T follicular helper cell (primary cell): ENCODE data around the gene GPR39.
"Not testable (repeated sequence)": the region's sequence is repeated elsewhere in the genome, so short reads cannot be mapped to it uniquely, and the experiment has no call there.

Experiments used
- DNase-seq: peaks from one replicate; pipeline ENCODE4 v3.0.0-alpha.2; 2020; ENCODE audit warnings: low read depth
- total RNA-seq, 2 experiments: gene quantifications; one replicate each; lab custom pipeline; 2026; lab: John Stamatoyannopoulos, UW

Gene GPR39
- 0 reads per million in 2 experiments for total RNA-seq

- DNase-seq, result no peak
Observed at GRCh38 chr2:132416723-132417395, at the start of gene GPR39. Gene GPR39 (plus strand): TSS chr2:132416805.

GRCh38 chr2:132368191-132368590, 48.4 kb upstream of the GPR39 start:
- DNase-seq, result no peak

GRCh38 chr2:132372276-132372675, 44.3 kb upstream of the GPR39 start:
- DNase-seq, result no peak

- DNase-seq, result no peak
Observed at GRCh38 chr2:132373391-132374135, 43.0 kb upstream of the GPR39 start.

- no peak for DNase-seq
Observed at GRCh38 chr2:132374151-132374550, 42.5 kb upstream of the GPR39 start.

- no peak for DNase-seq
Observed at GRCh38 chr2:132374551-132374950, 42.1 kb upstream of the GPR39 start.

GRCh38 chr2:132374961-132375360, 41.6 kb upstream of the GPR39 start:
- no peak for DNase-seq

GRCh38 chr2:132381376-132381775, 35.2 kb upstream of the GPR39 start:
- no peak for DNase-seq

GRCh38 chr2:132383956-132384355, 32.6 kb upstream of the GPR39 start:
- DNase-seq, result no peak

GRCh38 chr2:132384491-132385151, 32.0 kb upstream of the GPR39 start:
- no peak for DNase-seq

GRCh38 chr2:132387126-132387525, 29.5 kb upstream of the GPR39 start:
- DNase-seq, result no peak

- no peak for DNase-seq
Observed at GRCh38 chr2:132390076-132390475, 26.5 kb upstream of the GPR39 start.

GRCh38 chr2:132391378-132391777, 25.2 kb upstream of the GPR39 start:
- DNase-seq, result no peak

- DNase-seq, result no peak
Observed at GRCh38 chr2:132392221-132392620, 24.4 kb upstream of the GPR39 start.

GRCh38 chr2:132392879-132393278, 23.7 kb upstream of the GPR39 start:
- no peak for DNase-seq

GRCh38 chr2:132397042-132397441, 19.6 kb upstream of the GPR39 start:
- DNase-seq, result not testable (repeated sequence)

DNA sequence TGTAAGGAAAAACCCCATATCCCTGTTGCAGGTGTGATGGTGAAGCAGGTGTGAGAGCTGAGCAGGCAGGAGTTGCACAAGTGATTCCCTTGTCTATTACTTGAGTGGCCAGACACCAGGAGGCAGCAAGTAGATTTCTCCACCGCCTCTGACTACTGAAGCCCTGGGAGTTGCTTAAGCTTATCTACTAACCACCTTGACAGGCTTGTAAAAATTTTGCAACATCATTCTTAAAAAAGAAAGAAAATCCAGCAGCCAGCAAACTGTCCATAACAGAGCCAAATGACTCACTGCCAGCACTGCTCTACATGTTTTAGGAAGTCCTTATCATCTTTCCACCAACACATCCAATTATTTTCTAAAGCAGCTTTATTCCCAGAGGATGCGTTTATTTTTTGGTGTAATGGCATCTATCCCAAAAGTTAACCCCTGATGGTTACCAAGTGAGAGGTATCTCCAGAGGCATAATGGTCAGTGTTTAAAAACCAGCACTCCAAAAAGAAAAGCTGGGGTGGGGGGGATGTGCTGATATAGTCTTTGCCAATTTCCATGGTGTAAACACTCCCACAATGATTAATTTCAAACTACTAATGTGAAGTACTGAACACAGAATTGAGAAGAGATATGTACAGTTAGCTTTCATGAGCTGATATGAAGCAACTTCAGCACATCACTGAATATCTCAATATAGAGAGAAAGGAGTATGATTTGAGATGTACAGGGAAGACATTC, 16.3 kb upstream of the GPR39 start:
- no peak for DNase-seq

- no peak for DNase-seq
Observed at GRCh38 chr2:132400901-132401240, 15.7 kb upstream of the GPR39 start.

DNA sequence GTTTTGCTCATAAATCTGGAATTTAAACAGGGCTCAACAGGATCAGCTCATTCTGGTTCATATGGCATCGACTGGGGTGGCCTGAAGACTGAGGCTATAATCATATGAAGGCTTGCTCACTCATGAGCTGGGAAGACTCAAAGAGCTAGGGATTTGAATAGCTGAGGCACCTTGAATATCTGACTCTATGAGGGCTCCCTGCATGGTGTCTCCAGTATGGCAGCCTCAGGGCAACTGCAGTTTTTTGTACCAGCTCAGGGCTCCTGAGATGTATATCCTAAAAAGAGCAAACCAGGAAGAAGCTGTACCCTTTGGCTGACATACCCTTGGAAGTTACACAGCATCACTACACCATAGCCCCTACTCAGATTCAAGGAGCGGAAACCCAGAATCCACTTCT, 15.3 kb upstream of the GPR39 start:
- DNase-seq, result no peak

DNA sequence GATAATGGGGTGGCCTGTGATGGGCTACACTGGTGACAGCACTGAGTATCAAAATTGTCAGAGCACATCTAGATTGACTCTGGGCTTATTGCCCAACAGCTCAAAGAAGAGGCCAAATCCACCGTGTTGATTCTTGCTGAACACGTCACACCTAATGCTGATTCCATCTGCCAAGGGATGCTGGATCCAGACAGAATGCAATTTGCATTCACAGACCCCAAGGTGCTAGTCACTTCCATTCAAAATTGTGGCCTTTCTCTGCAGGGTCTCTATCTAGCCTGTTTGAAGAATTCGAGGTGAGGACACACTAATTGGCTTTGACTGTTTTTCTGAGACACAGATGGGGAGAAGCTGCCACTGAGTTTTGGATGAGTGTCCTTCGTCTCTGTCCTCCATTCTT, 13.5 kb upstream of the GPR39 start:
- DNase-seq, result no peak

GRCh38 chr2:132404056-132404455, 12.5 kb upstream of the GPR39 start:
- no peak for DNase-seq

- no peak for DNase-seq
Observed at GRCh38 chr2:132407784-132408183, 8.8 kb upstream of the GPR39 start.
